SH-SY5Y (cell line): ENCODE results near the gene GPR132.

Experiments used
- GATA2 ChIP-seq: IDR thresholded peaks from 2 replicates; pipeline ENCODE4 v1.6.1; 2011; ENCODE audit warnings: mild to moderate bottlenecking, low read depth, low read length
- GATA3 ChIP-seq: IDR thresholded peaks from 2 replicates; pipeline ENCODE4 v1.6.1; 2011; ENCODE audit warnings: low read depth, mild to moderate bottlenecking, low read length, moderate library complexity

DNA sequence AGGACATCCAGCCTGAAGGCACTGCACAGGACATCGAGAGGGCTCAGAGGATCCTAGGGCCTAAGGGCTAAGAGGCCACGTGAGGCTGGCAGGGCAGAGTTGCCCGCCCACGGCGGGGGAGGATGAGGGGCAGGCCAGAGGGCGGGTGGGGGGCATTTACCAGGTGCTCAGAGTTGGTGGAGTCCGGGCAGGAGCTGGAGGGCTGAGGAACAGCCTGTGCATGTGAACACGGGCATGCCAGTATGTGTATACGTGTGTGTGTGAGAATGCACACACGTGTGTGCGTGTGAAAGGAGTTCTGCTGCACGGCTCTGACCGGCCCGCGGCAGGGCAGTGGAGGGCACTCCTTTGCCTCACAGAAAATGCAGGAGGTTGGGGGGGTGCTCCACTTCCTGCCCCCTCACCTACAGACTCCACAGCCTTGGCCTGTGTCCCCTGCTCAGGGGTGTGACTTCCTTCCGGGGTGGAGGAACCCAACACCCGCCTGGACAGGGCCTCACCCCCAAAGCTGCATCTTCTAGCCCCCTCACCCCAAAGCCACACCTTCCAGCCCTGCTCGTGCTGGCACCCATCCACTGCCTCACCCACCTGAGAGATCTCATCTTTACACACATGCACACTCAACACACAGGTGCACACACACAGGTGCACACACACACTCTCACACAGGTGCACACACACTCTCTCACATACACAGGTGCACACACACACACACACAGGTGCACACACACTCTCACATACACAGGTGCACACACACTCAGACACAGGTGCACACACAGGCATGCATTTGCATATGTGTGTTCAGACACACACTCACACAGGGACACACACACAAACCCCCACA lies 11.8 kb upstream of the GPR132 start:
- TF ChIP-seq GATA2 (no peak), GATA3 (no peak)
